GM12878 (cell line): ENCODE results near the gene NKD1. TPM values are rescaled to one million over a fixed set of nuclear protein-coding genes. Genes with fewer than 3 reads are reported as not detected.

Experiments used
- ATAC-seq: fragments of 200-7000 bp; cut with Tn5 transposase; 3 replicates; pipeline ENCODE4 v1.9.1; 2020; ENCODE audit warnings: mild to moderate bottlenecking, moderate library complexity
- BruUV-seq: library from RNA; stranded (reverse); fragments of 400-500 nt; replicated peaks from 2 replicates; lab custom pipeline; 2021; lab: Mats Ljungman, UMichigan
- CTCF ChIA-PET: fragments of 300-600 bp; sonication (Branson Sonifier 250); formaldehyde crosslinking; extraction: SDS; loops from one replicate; lab custom pipeline; 2021; ENCODE audit warnings: inconsistent platforms; lab: Yijun Ruan, JAX
- POLR2A ChIA-PET: fragments of 350-600 bp; formaldehyde crosslinking; extraction: SDS; loops from one replicate; lab custom pipeline; 2021; ENCODE audit warnings: inconsistent platforms; lab: Charles Lee
- RAD21 ChIA-PET: fragments of 300-600 bp; sonication (Branson Sonifier 250); formaldehyde crosslinking; loops from one replicate; lab custom pipeline; 2023; ENCODE audit warnings: antibody characterized with exemption; ENCODE audit not compliant: unreplicated experiment; lab: Charles Lee
- SMC1A ChIA-PET: fragments of 300-600 bp; sonication (Branson Sonifier 250); formaldehyde crosslinking; loops from one replicate; lab custom pipeline; 2023; ENCODE audit not compliant: unreplicated experiment, uncharacterized antibody; lab: Charles Lee
- DNase-seq: peaks from one replicate; pipeline ENCODE4 v3.0.0-alpha.2; 2011; ENCODE audit warnings: low read depth, low spot score
- FAIRE-seq: peaks from 3 replicates; lab custom pipeline; 2011; peaks lifted over from hg19 to GRCh38; lab: Jason Lieb, UNC
- H2AFZ ChIP-seq: 2 replicates; pipeline ENCODE4 v1.6.0; 2011; ENCODE audit warnings: low read depth, low read length, control low read depth; ENCODE audit not compliant: control insufficient read depth
- H3K27ac ChIP-seq: 2 replicates; pipeline ENCODE4 v1.5.1; 2011; ENCODE audit warnings: control low read depth; ENCODE audit not compliant: control insufficient read depth, insufficient read depth
- H3K27me3 ChIP-seq, 2 experiments: replicated peaks in 1 of 2; 2 replicates each; pipeline versions ENCODE4 v1.6.0 to v1.6.1; 2011; ENCODE audit warnings: low read length in 1 of 2; ENCODE audit not compliant: control insufficient read depth in 2 of 2, insufficient read depth in 2 of 2
- H3K36me3 ChIP-seq, 2 experiments: 2 replicates each; pipeline ENCODE4 v1.5.1; 2011; ENCODE audit warnings: low read length in 1 of 2; ENCODE audit not compliant: control insufficient read depth in 2 of 2, insufficient read depth in 2 of 2
- H3K4me1 ChIP-seq: 2 replicates; pipeline ENCODE4 v1.6.1; 2011; ENCODE audit warnings: mild to moderate bottlenecking, low read length, moderate library complexity, mixed read lengths; ENCODE audit not compliant: control insufficient read depth, insufficient read depth
- H3K4me2 ChIP-seq: 2 replicates; pipeline ENCODE4 v1.6.0; 2011; ENCODE audit warnings: control low read depth; ENCODE audit not compliant: control insufficient read depth, insufficient read depth
- H3K4me3 ChIP-seq: fragments of 200-600 bp; sonication (generic); 2 replicates; pipeline ENCODE4 v1.5.1; 2016
- H3K79me2 ChIP-seq: 2 replicates; pipeline ENCODE4 v1.6.0; 2011; ENCODE audit warnings: low read length; ENCODE audit not compliant: control insufficient read depth, insufficient read depth
- H3K9ac ChIP-seq: 2 replicates; pipeline ENCODE4 v1.8.0; 2011; ENCODE audit warnings: low read length, control low read depth, mixed read lengths; ENCODE audit not compliant: control insufficient read depth, insufficient read depth
- H3K9me3 ChIP-seq: replicated peaks from 3 replicates; pipeline ENCODE4 v1.5.1; 2011; ENCODE audit warnings: mild to moderate bottlenecking, low read length; ENCODE audit not compliant: control insufficient read depth, insufficient read depth
- H4K20me1 ChIP-seq: 2 replicates; pipeline ENCODE4 v1.6.0; 2011; ENCODE audit not compliant: control insufficient read depth, insufficient read depth
- BCL11A ChIP-seq: IDR thresholded peaks from 2 replicates; pipeline ENCODE4 v1.6.1; 2011; ENCODE audit warnings: low read depth, low read length
- GABPA ChIP-seq: IDR thresholded peaks from 2 replicates; pipeline ENCODE4 v1.6.1; 2014; ENCODE audit warnings: antibody characterized with exemption, low read depth, mild to moderate bottlenecking, inconsistent platforms
- MEF2B ChIP-seq: fragments of 450-650 bp; IDR thresholded peaks from 2 replicates; pipeline ENCODE4 v1.6.1; 2018; ENCODE audit warnings: mild to moderate bottlenecking, moderate library complexity; ENCODE audit not compliant: partially characterized antibody, poor library complexity, severe bottlenecking
- TCF12 ChIP-seq: IDR thresholded peaks from 2 replicates; pipeline ENCODE4 v1.6.1; 2011; ENCODE audit warnings: low read depth, mild to moderate bottlenecking, low read length
- YBX1 ChIP-seq: fragments of 450-650 bp; IDR thresholded peaks from 2 replicates; pipeline ENCODE4 v1.6.1; 2016; ENCODE audit warnings: antibody characterized with exemption
- WGBS: methylation state at CpG from one replicate; pipeline ENCODE4 v1.1.6; 2016; ENCODE audit warnings: low lambda C conversion rate; ENCODE audit not compliant: insufficient replicate concordance, insufficient coverage; ENCODE audit errors: missing lambda C conversion rate; 5-methylcytosine and 5-hydroxymethylcytosine counted together
- in situ Hi-C: fragments of 300-500 bp; cut with MboI; formaldehyde crosslinking; loops from 9 replicates; pipeline ENCODE4 v1.14.3; 2018; ENCODE audit warnings: mixed read lengths
- intact Hi-C: fragments of 100-400 bp; cut with micrococcal nuclease; formaldehyde crosslinking; loops from one replicate; pipeline ENCODE4 v1.14.2; 2022; ENCODE audit not compliant: unreplicated experiment
- polyA plus RNA-seq, 11 experiments: library from polyadenylated mRNA; depleted of rRNA in 4 of 11; unstranded in 6 of 11; stranded (reverse) in 5 of 11; fragments of >200 nt; fragmentation: Nextera tagmentation in 4 of 11; fragmentation: Illumina TruSeq in 1 of 11; extraction: Ambion mirVana in 4 of 11; extraction: Trizol in 1 of 11; gene quantifications; 1 replicate in 1 of 11; 2 replicates in 10 of 11; pipeline versions ENCODE4 v1.2.1 to v1.2.3, GENCODE V29; 2011 to 2016; ENCODE audit warnings: inconsistent platforms in 2 of 11, missing spikeins in 2 of 11, low read depth in 1 of 11
- total RNA-seq, 4 experiments: library from RNA; depleted of rRNA in 3 of 4; stranded (reverse); fragments of >200 nt in 3 of 4; fragmentation: Illumina TruSeq in 1 of 4; extraction: Trizol in 1 of 4; gene quantifications; 2 replicates each; pipeline versions ENCODE4 v1.2.1 to v1.2.3, GENCODE V29; 2013 to 2021
- TF ChIP-seq, protein P1 (sequence below): fragments of 450-650 bp; IDR thresholded peaks from 2 replicates; pipeline ENCODE4 v1.6.1; 2018; ENCODE audit warnings: mild to moderate bottlenecking, low read depth, moderate library complexity; ENCODE audit not compliant: partially characterized antibody
- TF ChIP-seq, protein P2 (sequence below): IDR thresholded peaks from 2 replicates; pipeline ENCODE4 v1.6.1; 2012; ENCODE audit warnings: low read length, inconsistent platforms

Gene NKD1
- total and polyA plus RNA-seq, 10 of the 15 experiments (the other 5 are each of a cell fraction or from before 2014, with no cell fraction given) = under 0.01 to 0.49 (median 0.04) TPM; not detected in 2

DNA sequence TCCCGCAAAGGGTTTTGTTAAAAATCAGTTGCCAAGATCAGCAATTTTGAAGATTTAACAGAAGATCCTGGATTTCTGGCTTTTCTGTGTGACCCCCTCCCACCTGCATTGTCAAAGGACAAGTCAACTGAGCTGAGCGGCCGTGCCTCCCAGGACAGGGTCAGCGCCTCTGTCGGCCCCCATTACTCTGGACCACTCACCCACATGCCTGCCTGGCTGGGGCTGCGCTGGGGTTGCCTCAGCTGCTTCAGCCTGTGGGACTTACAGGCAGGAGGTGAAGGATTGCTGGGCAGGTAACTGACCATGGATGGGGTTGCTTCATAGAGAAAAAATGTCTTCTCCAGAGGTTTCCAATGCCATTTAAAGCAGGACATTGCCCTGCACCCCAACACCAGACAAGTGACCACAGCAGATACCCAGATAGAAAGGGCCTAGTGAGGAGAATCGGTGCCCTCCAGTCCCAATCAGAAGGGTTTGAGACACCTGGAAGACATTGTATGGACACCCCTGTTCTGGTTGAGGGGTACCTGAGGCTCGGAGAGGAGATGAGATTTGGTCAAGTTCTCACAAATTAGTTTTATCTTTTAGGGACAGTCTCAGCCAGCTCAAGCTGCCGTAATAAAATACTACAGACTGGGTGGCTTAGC is 80.1 kb downstream of the NKD1 start:
- BruUV-seq = no TSS peak
- Histone ChIP-seq H3K36me3 (no peaks in the 10 kb centered on the region), H3K4me3 (no peak overlapping the region), H3K79me2 (no peaks in the 10 kb centered on the region), H3K4me2 (no peak overlapping the region), H3K27ac (no peak overlapping the region), H4K20me1 (no peaks in the 10 kb centered on the region), H3K9ac (no peak overlapping the region), H2AFZ (no peak overlapping the region), H3K9me3 (no peaks in the 10 kb centered on the region), H3K27me3 (no peaks in the 10 kb centered on the region), H3K4me1 (peaks cover 4% of the 10 kb centered on the region)
- no peak for FAIRE-seq
- ChIA-PET CTCF (interaction anchor here (1.1 to 2.8 kb wide), 4 partner anchors 21 to 178 kb away, joined by 3 to 9 read pairs (median 6); no protein-coding TSS in a partner anchor), RAD21 (interaction anchor here (1.2 kb wide), 1 partner anchor 40 kb away, joined by 3 read pairs; no protein-coding TSS in a partner anchor), POLR2A (interaction anchor here (0.5 to 0.6 kb wide), 2 partner anchors 33 to 252 kb away, joined by 3 to 7 read pairs; no protein-coding TSS in a partner anchor), SMC1A (interaction anchor here (0.6 to 2.1 kb wide), 3 partner anchors 18 to 118 kb away, joined by 3 to 4 read pairs (median 4); no protein-coding TSS in a partner anchor)
- DNase-seq = no peak
- in situ Hi-C loops = no loop called here
- no peak for ATAC-seq
- TF ChIP-seq TCF12 = no peak
- TF ChIP-seq MEF2B = no peak
- TF ChIP-seq, protein P1, sequence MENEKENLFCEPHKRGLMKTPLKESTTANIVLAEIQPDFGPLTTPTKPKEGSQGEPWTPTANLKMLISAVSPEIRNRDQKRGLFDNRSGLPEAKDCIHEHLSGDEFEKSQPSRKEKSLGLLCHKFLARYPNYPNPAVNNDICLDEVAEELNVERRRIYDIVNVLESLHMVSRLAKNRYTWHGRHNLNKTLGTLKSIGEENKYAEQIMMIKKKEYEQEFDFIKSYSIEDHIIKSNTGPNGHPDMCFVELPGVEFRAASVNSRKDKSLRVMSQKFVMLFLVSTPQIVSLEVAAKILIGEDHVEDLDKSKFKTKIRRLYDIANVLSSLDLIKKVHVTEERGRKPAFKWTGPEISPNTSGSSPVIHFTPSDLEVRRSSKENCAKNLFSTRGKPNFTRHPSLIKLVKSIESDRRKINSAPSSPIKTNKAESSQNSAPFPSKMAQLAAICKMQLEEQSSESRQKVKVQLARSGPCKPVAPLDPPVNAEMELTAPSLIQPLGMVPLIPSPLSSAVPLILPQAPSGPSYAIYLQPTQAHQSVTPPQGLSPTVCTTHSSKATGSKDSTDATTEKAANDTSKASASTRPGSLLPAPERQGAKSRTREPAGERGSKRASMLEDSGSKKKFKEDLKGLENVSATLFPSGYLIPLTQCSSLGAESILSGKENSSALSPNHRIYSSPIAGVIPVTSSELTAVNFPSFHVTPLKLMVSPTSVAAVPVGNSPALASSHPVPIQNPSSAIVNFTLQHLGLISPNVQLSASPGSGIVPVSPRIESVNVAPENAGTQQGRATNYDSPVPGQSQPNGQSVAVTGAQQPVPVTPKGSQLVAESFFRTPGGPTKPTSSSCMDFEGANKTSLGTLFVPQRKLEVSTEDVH = no peak
- TF ChIP-seq, protein P2, sequence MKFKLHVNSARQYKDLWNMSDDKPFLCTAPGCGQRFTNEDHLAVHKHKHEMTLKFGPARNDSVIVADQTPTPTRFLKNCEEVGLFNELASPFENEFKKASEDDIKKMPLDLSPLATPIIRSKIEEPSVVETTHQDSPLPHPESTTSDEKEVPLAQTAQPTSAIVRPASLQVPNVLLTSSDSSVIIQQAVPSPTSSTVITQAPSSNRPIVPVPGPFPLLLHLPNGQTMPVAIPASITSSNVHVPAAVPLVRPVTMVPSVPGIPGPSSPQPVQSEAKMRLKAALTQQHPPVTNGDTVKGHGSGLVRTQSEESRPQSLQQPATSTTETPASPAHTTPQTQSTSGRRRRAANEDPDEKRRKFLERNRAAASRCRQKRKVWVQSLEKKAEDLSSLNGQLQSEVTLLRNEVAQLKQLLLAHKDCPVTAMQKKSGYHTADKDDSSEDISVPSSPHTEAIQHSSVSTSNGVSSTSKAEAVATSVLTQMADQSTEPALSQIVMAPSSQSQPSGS = no peak
- TF ChIP-seq BCL11A = no peak
- TF ChIP-seq GABPA = no peak
- no peak for TF ChIP-seq YBX1
- intact Hi-C loops = no loop called here
- 78% methylated on average over 9 of the region's 9 CpGs for WGBS
